ENCODE data around the gene CBARP. TPM values are rescaled to one million over a fixed set of nuclear protein-coding genes. Genes with fewer than 3 reads are reported as not detected.

Gene CBARP
- total RNA-seq, 1 experiment from 2014 or later: 23.8 TPM

DNA sequence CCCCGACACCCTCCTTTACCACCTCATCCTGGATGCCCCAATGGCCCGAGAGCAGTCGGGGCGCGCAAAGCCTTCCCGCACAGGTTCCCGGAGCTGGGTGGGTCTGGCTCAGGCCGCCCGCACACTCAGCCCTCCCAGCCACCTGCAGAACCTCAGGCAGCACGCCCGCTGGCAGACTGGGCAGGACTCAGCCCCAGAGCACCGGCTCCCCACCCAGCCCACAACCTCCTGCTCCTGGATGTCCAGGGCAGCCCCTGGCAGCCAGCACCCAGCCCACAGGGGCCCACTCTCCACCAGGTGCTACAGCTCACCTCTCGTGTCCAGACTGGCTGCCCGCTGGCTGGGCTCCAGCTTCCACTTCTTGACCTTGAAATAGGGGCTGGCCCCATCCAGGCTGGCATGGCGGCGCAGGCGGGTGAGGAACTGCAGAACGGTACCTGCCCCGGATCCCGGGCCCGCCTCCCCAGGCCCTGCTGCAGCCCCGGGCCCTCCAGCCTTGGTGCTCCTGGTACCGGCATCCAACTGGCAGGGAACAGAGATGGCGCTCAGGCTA is 4.6 kb downstream of the CBARP start:
- no peak for DNase-seq (ENCODE audit: low read depth, low spot score)
- Histone ChIP-seq H2AFZ (ENCODE audit: low read depth, low read length, poor library complexity, severe bottlenecking) (no peak overlapping the region), H3K4me1 (ENCODE audit: control insufficient read depth in 1 of 2, insufficient read depth in 2 of 2, low read length in 2 of 2) (peaks cover 12 to 33% of the 10 kb centered on the region in 2 experiments), H3K4me3 (replicated peaks in 1 of 2; ENCODE audit: low read depth in 1 of 2, low read length in 2 of 2) (no peak overlapping the region), H3K9ac (ENCODE audit: low read length) (no peak overlapping the region), H3K27ac (ENCODE audit: low read depth, low read length) (no peak overlapping the region), H3K9me3 (ENCODE audit: control insufficient read depth in 1 of 2, insufficient read depth in 1 of 2, low read depth in 1 of 2, low read length in 2 of 2) (no peaks in the 10 kb centered on the region), H3K27me3 (ENCODE audit: insufficient read depth, low read length) (no peaks in the 10 kb centered on the region), H3K79me2 (ENCODE audit: insufficient read depth, low read length) (peaks cover 22% of the 10 kb centered on the region; the same call in 1 of the 2 replicates), H3K36me3 (ENCODE audit: control insufficient read depth in 1 of 2, insufficient read depth in 2 of 2, low read length in 2 of 2) (peaks cover 3 to 16% of the 10 kb centered on the region in 2 experiments; a peak in 3 of 4 replicates), H3K4me2 (ENCODE audit: low read length) (no peak overlapping the region), H3K9me2 (ENCODE audit: insufficient read depth) (no peaks in the 10 kb centered on the region), H4K20me1 (ENCODE audit: insufficient read depth) (no peaks in the 10 kb centered on the region)
- intact Hi-C loops (cut with micrococcal nuclease): no loop called here
- TF ChIP-seq ZNF274 (IDR thresholded peaks at IDR 0.05; ENCODE audit: low read depth, low read length) (no peak), FOSL1 (IDR thresholded peaks at IDR 0.05; ENCODE audit: low read depth) (no peak), CBX3 (IDR thresholded peaks at IDR 0.05; ENCODE audit: low read depth) (no peak), CEBPB (IDR thresholded peaks at IDR 0.05; ENCODE audit: low read depth) (no peak), MAX (IDR thresholded peaks at IDR 0.05) (no peak), EZH2phosphoT487 (IDR thresholded peaks at IDR 0.05; ENCODE audit: borderline replicate concordance) (no peak), TCF7L2 (IDR thresholded peaks at IDR 0.05; ENCODE audit: borderline replicate concordance, extremely low read depth, insufficient read depth, insufficient read length) (no peak)
- ChIA-PET RAD21 (ENCODE audit: low non-redundant PET in 1 of 2, low total read pairs in 2 of 2, uncharacterized antibody in 2 of 2, unreplicated experiment in 2 of 2) (no interaction called here), POLR2A (no interaction called here), CTCF (no interaction called here)
- ATAC-seq: no peak
- no TSS peak for BruUV-seq (replicated peaks)

DNA sequence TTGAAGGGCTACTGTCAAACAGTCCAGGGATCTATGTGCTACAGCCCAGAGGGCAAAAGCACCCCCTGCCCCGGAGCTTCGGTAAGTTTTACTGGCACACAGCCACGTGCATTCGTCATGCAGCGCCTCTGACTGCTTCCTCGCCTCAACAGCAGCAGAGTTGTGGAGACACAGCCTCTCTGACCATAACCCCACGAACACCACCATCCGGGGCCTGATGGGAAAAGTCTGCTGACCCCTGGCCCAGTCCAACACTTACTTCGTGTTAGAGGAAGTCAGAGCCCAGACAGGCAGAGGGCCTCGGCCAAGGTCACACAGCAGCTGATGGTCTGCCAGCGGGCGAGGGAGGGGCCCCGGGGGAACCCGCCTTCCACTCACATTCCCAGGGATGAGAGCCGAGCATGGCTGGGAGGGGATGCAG is 5.1 kb downstream of the CBARP start:
- no peaks in the 10 kb centered on the region for H3K27me3 ChIP-seq (ENCODE audit: insufficient read depth, low read length)
- H3K9me2 ChIP-seq (ENCODE audit: insufficient read depth): no peaks in the 10 kb centered on the region
- DNase-seq (ENCODE audit: low read depth, low spot score) (no peak), ATAC-seq (no peak)
- CTCF ChIA-PET: no interaction called here
- H3K4me1 ChIP-seq (ENCODE audit: control insufficient read depth in 1 of 2, insufficient read depth in 2 of 2, low read length in 2 of 2): peaks cover 16 to 36% of the 10 kb centered on the region in 2 experiments
- H3K27ac ChIP-seq (ENCODE audit: low read depth, low read length): peak overlapping the region; percentile 27; the same call in 1 of the 2 replicates
- no peak overlapping the region for H3K4me3 ChIP-seq (replicated peaks in 1 of 2; ENCODE audit: low read depth in 1 of 2, low read length in 2 of 2)
- POLR2A ChIA-PET: no interaction called here
- peaks cover 3 to 16% of the 10 kb centered on the region in 2 experiments; a peak in 3 of 4 replicates for H3K36me3 ChIP-seq (ENCODE audit: control insufficient read depth in 1 of 2, insufficient read depth in 2 of 2, low read length in 2 of 2)
- BruUV-seq (replicated peaks): TSS peak; percentile 14
- no peak overlapping the region for H2AFZ ChIP-seq (ENCODE audit: low read depth, low read length, poor library complexity, severe bottlenecking)
- no peak overlapping the region for H3K4me2 ChIP-seq (ENCODE audit: low read length)
- H3K79me2 ChIP-seq (ENCODE audit: insufficient read depth, low read length): peaks cover 22% of the 10 kb centered on the region; the same call in 1 of the 2 replicates
- no peak overlapping the region for H3K9ac ChIP-seq (ENCODE audit: low read length)
- intact Hi-C loops (cut with micrococcal nuclease): no loop called here
- H3K9me3 ChIP-seq (ENCODE audit: control insufficient read depth in 1 of 2, insufficient read depth in 1 of 2, low read depth in 1 of 2, low read length in 2 of 2): no peaks in the 10 kb centered on the region
- RAD21 ChIA-PET (ENCODE audit: low non-redundant PET in 1 of 2, low total read pairs in 2 of 2, uncharacterized antibody in 2 of 2, unreplicated experiment in 2 of 2): no interaction called here
- H4K20me1 ChIP-seq (ENCODE audit: insufficient read depth): no peaks in the 10 kb centered on the region
- TF ChIP-seq MAX (IDR thresholded peaks at IDR 0.05) (no peak), POLR2A (IDR thresholded peaks at IDR 0.05; ENCODE audit: borderline replicate concordance, extremely low read depth, insufficient read depth, insufficient read length) (no peak), FOSL1 (IDR thresholded peaks at IDR 0.05; ENCODE audit: low read depth) (no peak), JUND (IDR thresholded peaks at IDR 0.05) (no peak), EZH2phosphoT487 (IDR thresholded peaks at IDR 0.05; ENCODE audit: borderline replicate concordance) (no peak), TCF7L2 (IDR thresholded peaks at IDR 0.05; ENCODE audit: borderline replicate concordance, extremely low read depth, insufficient read depth, insufficient read length) (no peak), EGR1 (IDR thresholded peaks at IDR 0.05; ENCODE audit: low read depth) (no peak), REST (IDR thresholded peaks at IDR 0.05; ENCODE audit: low read depth) (no peak), ELF1 (IDR thresholded peaks at IDR 0.05; ENCODE audit: borderline replicate concordance, low read depth) (no peak), EZH2 (IDR thresholded peaks at IDR 0.05) (no peak), ZBTB33 (IDR thresholded peaks at IDR 0.05; ENCODE audit: extremely low read depth, insufficient replicate concordance, low read length) (no peak), ZFX (IDR thresholded peaks at IDR 0.05) (no peak)
